GM12878 (cell line): Measurements from ENCODE around the gene ACTR2. TPM values are rescaled to one million over a fixed set of nuclear protein-coding genes. Genes with fewer than 3 reads are reported as not detected.

ENCODE experiments used
- ATAC-seq: fragments of 200-7000 bp; cut with Tn5 transposase; 3 replicates; pipeline ENCODE4 v1.9.1; 2020; ENCODE audit warnings: mild to moderate bottlenecking, moderate library complexity
- BruUV-seq: library from RNA; stranded (reverse); fragments of 400-500 nt; replicated peaks from 2 replicates; lab custom pipeline; 2021; lab: Mats Ljungman, UMichigan
- CTCF ChIA-PET: fragments of 300-600 bp; sonication (Branson Sonifier 250); formaldehyde crosslinking; extraction: SDS; loops from one replicate; lab custom pipeline; 2021; ENCODE audit warnings: inconsistent platforms; lab: Yijun Ruan, JAX
- POLR2A ChIA-PET: fragments of 350-600 bp; formaldehyde crosslinking; extraction: SDS; loops from one replicate; lab custom pipeline; 2021; ENCODE audit warnings: inconsistent platforms; lab: Charles Lee
- RAD21 ChIA-PET: fragments of 300-600 bp; sonication (Branson Sonifier 250); formaldehyde crosslinking; loops from one replicate; lab custom pipeline; 2023; ENCODE audit warnings: antibody characterized with exemption; ENCODE audit not compliant: unreplicated experiment; lab: Charles Lee
- SMC1A ChIA-PET: fragments of 300-600 bp; sonication (Branson Sonifier 250); formaldehyde crosslinking; loops from one replicate; lab custom pipeline; 2023; ENCODE audit not compliant: unreplicated experiment, uncharacterized antibody; lab: Charles Lee
- DNase-seq: peaks from one replicate; pipeline ENCODE4 v3.0.0-alpha.2; 2011; ENCODE audit warnings: low read depth, low spot score
- FAIRE-seq: peaks from 3 replicates; lab custom pipeline; 2011; peaks lifted over from hg19 to GRCh38; lab: Jason Lieb, UNC
- H2AFZ ChIP-seq: 2 replicates; pipeline ENCODE4 v1.6.0; 2011; ENCODE audit warnings: low read depth, low read length, control low read depth; ENCODE audit not compliant: control insufficient read depth
- H3K27ac ChIP-seq: 2 replicates; pipeline ENCODE4 v1.5.1; 2011; ENCODE audit warnings: control low read depth; ENCODE audit not compliant: control insufficient read depth, insufficient read depth
- H3K27me3 ChIP-seq, 2 experiments: replicated peaks in 1 of 2; 2 replicates each; pipeline versions ENCODE4 v1.6.0 to v1.6.1; 2011; ENCODE audit warnings: low read length in 1 of 2; ENCODE audit not compliant: control insufficient read depth in 2 of 2, insufficient read depth in 2 of 2
- H3K36me3 ChIP-seq, 2 experiments: 2 replicates each; pipeline ENCODE4 v1.5.1; 2011; ENCODE audit warnings: low read length in 1 of 2; ENCODE audit not compliant: control insufficient read depth in 2 of 2, insufficient read depth in 2 of 2
- H3K4me1 ChIP-seq: 2 replicates; pipeline ENCODE4 v1.6.1; 2011; ENCODE audit warnings: mild to moderate bottlenecking, low read length, moderate library complexity, mixed read lengths; ENCODE audit not compliant: control insufficient read depth, insufficient read depth
- H3K4me2 ChIP-seq: 2 replicates; pipeline ENCODE4 v1.6.0; 2011; ENCODE audit warnings: control low read depth; ENCODE audit not compliant: control insufficient read depth, insufficient read depth
- H3K4me3 ChIP-seq: fragments of 200-600 bp; sonication (generic); 2 replicates; pipeline ENCODE4 v1.5.1; 2016
- H3K79me2 ChIP-seq: 2 replicates; pipeline ENCODE4 v1.6.0; 2011; ENCODE audit warnings: low read length; ENCODE audit not compliant: control insufficient read depth, insufficient read depth
- H3K9ac ChIP-seq: 2 replicates; pipeline ENCODE4 v1.8.0; 2011; ENCODE audit warnings: low read length, control low read depth, mixed read lengths; ENCODE audit not compliant: control insufficient read depth, insufficient read depth
- H3K9me3 ChIP-seq: replicated peaks from 3 replicates; pipeline ENCODE4 v1.5.1; 2011; ENCODE audit warnings: mild to moderate bottlenecking, low read length; ENCODE audit not compliant: control insufficient read depth, insufficient read depth
- H4K20me1 ChIP-seq: 2 replicates; pipeline ENCODE4 v1.6.0; 2011; ENCODE audit not compliant: control insufficient read depth, insufficient read depth
- BRCA1 ChIP-seq: IDR thresholded peaks from 2 replicates; pipeline ENCODE4 v1.6.1; 2011; ENCODE audit warnings: low read depth, low read length, improper control_type of control experiment
- CBX3 ChIP-seq: fragments of 200-600 bp; sonication (generic); IDR thresholded peaks from 2 replicates; pipeline ENCODE4 v1.6.1; 2016; ENCODE audit warnings: low read depth, borderline replicate concordance
- CBX5 ChIP-seq: sonication (generic); IDR thresholded peaks from 2 replicates; pipeline ENCODE4 v1.6.1; 2016; ENCODE audit warnings: low read depth, moderate library complexity, mild to moderate bottlenecking, inconsistent platforms
- CHD4 ChIP-seq: fragments of 200-600 bp; sonication (generic); IDR thresholded peaks from 2 replicates; pipeline ENCODE4 v1.6.1; 2016; ENCODE audit warnings: mild to moderate bottlenecking
- EP300 ChIP-seq, 2 experiments: fragments of 150-350 bp in 1 of 2; IDR thresholded peaks; 2 replicates each; pipeline ENCODE4 v1.6.1; 2011 to 2012; ENCODE audit warnings: low read depth in 2 of 2, low read length in 2 of 2, borderline replicate concordance in 1 of 2, improper control_type of control experiment in 1 of 2, inconsistent platforms in 1 of 2; ENCODE audit not compliant: control insufficient read depth in 1 of 2
- MYB ChIP-seq: fragments of 150-350 bp; IDR thresholded peaks from 2 replicates; pipeline ENCODE4 v1.6.1; 2014; ENCODE audit warnings: mild to moderate bottlenecking, low read depth, low read length, borderline replicate concordance
- SMC3 ChIP-seq: IDR thresholded peaks from 2 replicates; pipeline ENCODE4 v1.6.1; 2011; ENCODE audit warnings: low read length, improper control_type of control experiment, borderline replicate concordance
- TCF12 ChIP-seq: IDR thresholded peaks from 2 replicates; pipeline ENCODE4 v1.6.1; 2011; ENCODE audit warnings: low read depth, mild to moderate bottlenecking, low read length
- WGBS: methylation state at CpG from one replicate; pipeline ENCODE4 v1.1.6; 2016; ENCODE audit warnings: low lambda C conversion rate; ENCODE audit not compliant: insufficient replicate concordance, insufficient coverage; ENCODE audit errors: missing lambda C conversion rate; 5-methylcytosine and 5-hydroxymethylcytosine counted together
- in situ Hi-C: fragments of 300-500 bp; cut with MboI; formaldehyde crosslinking; loops from 9 replicates; pipeline ENCODE4 v1.14.3; 2018; ENCODE audit warnings: mixed read lengths
- intact Hi-C: fragments of 100-400 bp; cut with micrococcal nuclease; formaldehyde crosslinking; loops from one replicate; pipeline ENCODE4 v1.14.2; 2022; ENCODE audit not compliant: unreplicated experiment
- polyA plus RNA-seq, 11 experiments: library from polyadenylated mRNA; depleted of rRNA in 4 of 11; unstranded in 6 of 11; stranded (reverse) in 5 of 11; fragments of >200 nt; fragmentation: Nextera tagmentation in 4 of 11; fragmentation: Illumina TruSeq in 1 of 11; extraction: Ambion mirVana in 4 of 11; extraction: Trizol in 1 of 11; gene quantifications; 1 replicate in 1 of 11; 2 replicates in 10 of 11; pipeline versions ENCODE4 v1.2.1 to v1.2.3, GENCODE V29; 2011 to 2016; ENCODE audit warnings: inconsistent platforms in 2 of 11, missing spikeins in 2 of 11, low read depth in 1 of 11
- total RNA-seq, 4 experiments: library from RNA; depleted of rRNA in 3 of 4; stranded (reverse); fragments of >200 nt in 3 of 4; fragmentation: Illumina TruSeq in 1 of 4; extraction: Trizol in 1 of 4; gene quantifications; 2 replicates each; pipeline versions ENCODE4 v1.2.1 to v1.2.3, GENCODE V29; 2013 to 2021
- TF ChIP-seq, protein P1 (sequence below): fragments of 150-350 bp; IDR thresholded peaks from 2 replicates; pipeline ENCODE4 v1.6.1; 2014; ENCODE audit warnings: mild to moderate bottlenecking, low read depth, low read length
- TF ChIP-seq, protein P2 (sequence below): IDR thresholded peaks from 2 replicates; pipeline ENCODE4 v1.6.1; 2012; ENCODE audit warnings: low read length, inconsistent platforms

ACTR2 gene
- total and polyA plus RNA-seq, 10 of the 15 experiments (the other 5 are each of a cell fraction or from before 2014, with no cell fraction given), result 94.2 to 401 (median 195) TPM

DNA sequence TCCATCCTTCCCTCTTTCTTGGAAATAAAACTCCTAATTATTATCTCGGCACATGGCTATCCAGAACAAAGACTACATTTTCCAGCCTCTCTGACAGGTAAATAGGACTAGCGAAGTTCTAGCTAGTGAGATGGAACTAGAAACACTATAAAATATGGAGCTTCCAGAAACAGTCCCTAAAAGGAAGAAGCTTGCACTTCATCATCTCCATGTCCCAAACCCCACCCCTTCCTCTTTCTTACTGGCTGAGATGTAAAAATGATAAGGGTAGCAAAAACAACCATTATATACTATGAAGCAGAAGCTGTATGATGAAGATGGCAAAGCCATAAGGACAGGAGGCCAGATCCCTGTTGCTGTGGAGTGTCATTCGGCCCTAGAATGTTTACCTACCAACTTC lies 11.7 kb upstream of the ACTR2 start:
- no peaks in the 10 kb centered on the region for H4K20me1 ChIP-seq
- ChIA-PET CTCF (interaction anchor here (1.9 kb wide), 1 partner anchor 11 kb away, joined by 5 read pairs; the partner anchor contains the start of gene ACTR2), SMC1A (interaction anchor here (0.5 to 1.0 kb wide), 3 partner anchors 55 to 151 kb away, joined by 3 read pairs; no protein-coding TSS in a partner anchor), POLR2A (interaction anchor here (0.7 kb wide), 1 partner anchor 277 kb away, joined by 3 read pairs; no protein-coding TSS in a partner anchor), RAD21 (no interaction called here)
- H3K4me2 ChIP-seq, result no peak overlapping the region
- no peaks in the 10 kb centered on the region; a peak in 1 of 4 replicates for H3K36me3 ChIP-seq
- no peaks in the 10 kb centered on the region for H3K9me3 ChIP-seq
- intact Hi-C loops, result no loop called here
- in situ Hi-C loops, result no loop called here
- H3K27me3 ChIP-seq, result no peaks in the 10 kb centered on the region
- H3K79me2 ChIP-seq, result no peaks in the 10 kb centered on the region
- ATAC-seq (no peak), DNase-seq (no peak), FAIRE-seq (no peak)
- TF ChIP-seq, protein P1, sequence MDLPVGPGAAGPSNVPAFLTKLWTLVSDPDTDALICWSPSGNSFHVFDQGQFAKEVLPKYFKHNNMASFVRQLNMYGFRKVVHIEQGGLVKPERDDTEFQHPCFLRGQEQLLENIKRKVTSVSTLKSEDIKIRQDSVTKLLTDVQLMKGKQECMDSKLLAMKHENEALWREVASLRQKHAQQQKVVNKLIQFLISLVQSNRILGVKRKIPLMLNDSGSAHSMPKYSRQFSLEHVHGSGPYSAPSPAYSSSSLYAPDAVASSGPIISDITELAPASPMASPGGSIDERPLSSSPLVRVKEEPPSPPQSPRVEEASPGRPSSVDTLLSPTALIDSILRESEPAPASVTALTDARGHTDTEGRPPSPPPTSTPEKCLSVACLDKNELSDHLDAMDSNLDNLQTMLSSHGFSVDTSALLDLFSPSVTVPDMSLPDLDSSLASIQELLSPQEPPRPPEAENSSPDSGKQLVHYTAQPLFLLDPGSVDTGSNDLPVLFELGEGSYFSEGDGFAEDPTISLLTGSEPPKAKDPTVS, result no peak
- no peak for TF ChIP-seq TCF12
- TF ChIP-seq CBX3, result no peak
- no peak for TF ChIP-seq EP300 (IDR thresholded peaks at IDR 0.05; ENCODE audit: borderline replicate concordance in 1 of 2, control insufficient read depth in 1 of 2, low read depth in 2 of 2, low read length in 2 of 2)
- no peak for TF ChIP-seq BRCA1
- no peak for TF ChIP-seq CBX5
- no peak for TF ChIP-seq MYB
- TF ChIP-seq SMC3, result no peak
- TF ChIP-seq, protein P2, sequence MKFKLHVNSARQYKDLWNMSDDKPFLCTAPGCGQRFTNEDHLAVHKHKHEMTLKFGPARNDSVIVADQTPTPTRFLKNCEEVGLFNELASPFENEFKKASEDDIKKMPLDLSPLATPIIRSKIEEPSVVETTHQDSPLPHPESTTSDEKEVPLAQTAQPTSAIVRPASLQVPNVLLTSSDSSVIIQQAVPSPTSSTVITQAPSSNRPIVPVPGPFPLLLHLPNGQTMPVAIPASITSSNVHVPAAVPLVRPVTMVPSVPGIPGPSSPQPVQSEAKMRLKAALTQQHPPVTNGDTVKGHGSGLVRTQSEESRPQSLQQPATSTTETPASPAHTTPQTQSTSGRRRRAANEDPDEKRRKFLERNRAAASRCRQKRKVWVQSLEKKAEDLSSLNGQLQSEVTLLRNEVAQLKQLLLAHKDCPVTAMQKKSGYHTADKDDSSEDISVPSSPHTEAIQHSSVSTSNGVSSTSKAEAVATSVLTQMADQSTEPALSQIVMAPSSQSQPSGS, result no peak
- TF ChIP-seq CHD4, result no peak
- H3K4me3 ChIP-seq, result no peak overlapping the region
- no peak overlapping the region for H2AFZ ChIP-seq
- no peak overlapping the region for H3K9ac ChIP-seq
- H3K27ac ChIP-seq, result no peak overlapping the region
- WGBS, result 94% methylated on average over 3 of the region's 3 CpGs
- BruUV-seq, result no TSS peak
- no peaks in the 10 kb centered on the region for H3K4me1 ChIP-seq
